ENCODE data around the gene MAP6.

- no peak for TF ChIP-seq POLR2AphosphoS5 (IDR thresholded peaks at IDR 0.05; ENCODE audit: low read depth, low read length)
- TF ChIP-seq POLR2A (IDR thresholded peaks at IDR 0.05; ENCODE audit: low read depth, low read length) = no peak
- TF ChIP-seq POU2F2 (IDR thresholded peaks at IDR 0.05; ENCODE audit: low read depth, low read length) = no peak
- no peak for TF ChIP-seq TAF1 (IDR thresholded peaks at IDR 0.05; ENCODE audit: low read depth, low read length)
- TF ChIP-seq SPI1 (IDR thresholded peaks at IDR 0.05; ENCODE audit: low read depth, low read length) = no peak
Measured at GRCh38 chr11:75589933-75590332, 78.9 kb downstream of the MAP6 start.

All from GM12891 (cell line).